NCI-H2227 treated with DMSO at 0.1 percent for 48 hours (cell line): ENCODE measurements around the gene ATXN7.

Experiments
- DNase-seq: peaks from one replicate; lab custom pipeline; 2025; lab: John Stamatoyannopoulos, UW

The ATXN7 gene

DNA sequence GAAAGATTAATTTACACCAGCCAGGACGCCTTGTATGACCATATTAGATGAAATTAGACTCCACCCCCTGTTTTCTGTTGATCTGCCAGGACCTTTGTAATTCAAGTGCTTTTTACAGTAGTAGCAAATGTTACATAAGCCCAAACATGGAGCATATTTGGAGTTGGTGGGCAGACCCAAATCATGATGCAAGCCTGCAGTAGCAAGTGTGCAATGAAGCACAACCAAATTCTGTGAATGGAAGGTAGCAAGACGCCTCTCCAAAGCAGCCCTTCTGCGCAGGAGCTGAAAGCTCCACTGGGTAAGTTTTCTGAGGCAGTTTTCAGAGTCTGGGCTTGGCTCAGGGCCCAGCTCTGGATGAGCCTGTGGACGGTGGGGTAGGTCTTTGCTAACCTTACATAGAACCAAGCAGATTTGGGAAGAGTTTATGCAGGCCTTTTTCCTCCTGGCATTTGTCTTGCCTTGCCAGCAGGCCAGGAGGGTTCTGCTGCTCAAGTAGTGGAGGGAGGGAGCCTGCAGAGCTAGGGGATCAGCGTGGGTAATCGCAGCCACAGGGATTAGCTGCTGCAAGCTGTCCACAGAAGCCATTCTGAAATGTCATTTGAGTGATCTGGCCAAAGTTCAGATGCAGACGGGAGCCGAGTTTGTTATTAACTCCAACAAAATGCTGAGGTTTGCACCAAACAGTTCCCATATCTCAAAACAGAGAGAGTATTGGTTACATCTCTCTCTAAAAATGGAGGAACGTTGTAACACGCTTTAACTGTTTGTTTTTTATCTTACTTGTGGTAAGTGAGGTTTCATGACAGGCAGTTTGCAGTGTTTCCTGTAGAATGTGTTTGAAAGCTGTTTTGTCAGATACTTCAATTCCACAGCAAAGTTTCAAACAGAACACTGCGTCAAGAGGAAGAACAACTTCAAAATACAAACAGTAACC is 104.3 kb downstream of the ATXN7 start:
- no peak for DNase-seq

DNA sequence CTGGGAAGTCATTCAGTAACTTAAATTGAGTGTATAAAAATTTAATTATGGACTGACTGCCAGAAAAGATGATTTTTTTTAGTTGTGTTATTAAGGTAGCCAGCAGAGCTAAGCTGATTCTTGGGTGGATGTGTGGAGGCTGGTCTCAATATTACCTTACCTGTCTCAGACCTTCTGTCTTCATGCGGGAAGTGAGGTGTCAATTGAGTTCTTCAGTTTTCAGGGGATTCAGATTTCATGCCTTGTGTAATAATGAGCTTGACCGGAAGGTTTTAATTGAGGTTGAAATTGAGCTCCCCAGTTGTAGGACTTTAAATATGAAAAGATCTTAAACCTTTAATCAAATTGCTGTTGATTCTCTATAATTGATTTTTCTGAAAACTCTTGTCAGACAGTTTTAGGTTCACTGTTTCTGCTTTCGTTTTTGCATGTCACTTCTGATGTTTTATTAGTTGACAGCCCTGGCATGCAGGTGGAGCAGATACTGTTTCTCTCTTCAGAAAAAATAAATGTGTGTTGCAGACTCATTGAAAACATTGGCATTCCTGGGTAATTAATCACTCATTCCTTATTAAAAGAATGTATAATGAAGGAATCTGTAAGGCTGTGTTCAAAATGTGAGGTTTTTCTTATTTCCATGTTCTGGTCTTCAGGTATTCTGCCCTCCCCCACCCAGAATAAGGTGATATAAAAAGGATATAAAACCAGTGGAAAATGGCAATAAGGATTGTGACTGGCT is 105.1 kb downstream of the ATXN7 start:
- DNase-seq = no peak

DNA sequence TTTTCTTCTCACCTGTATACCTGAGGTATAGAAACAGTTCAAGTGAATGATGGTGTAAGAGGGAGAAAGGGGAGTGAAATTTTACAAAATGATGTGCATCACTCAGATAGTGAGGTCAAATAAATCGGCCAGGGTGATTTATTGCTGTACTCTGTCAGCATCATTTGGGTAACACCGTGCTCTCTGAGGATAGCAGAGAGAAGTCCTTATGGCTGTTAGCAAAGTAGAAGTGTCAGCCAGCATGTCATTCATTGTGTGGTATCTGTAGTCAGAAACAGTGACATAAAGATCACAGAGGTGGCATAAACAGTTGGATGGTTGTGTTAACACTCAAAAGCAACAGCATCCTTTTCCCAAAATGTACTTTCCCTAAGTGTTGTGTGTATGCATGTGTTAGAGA is 106.2 kb downstream of the ATXN7 start:
- DNase-seq = no peak

DNA sequence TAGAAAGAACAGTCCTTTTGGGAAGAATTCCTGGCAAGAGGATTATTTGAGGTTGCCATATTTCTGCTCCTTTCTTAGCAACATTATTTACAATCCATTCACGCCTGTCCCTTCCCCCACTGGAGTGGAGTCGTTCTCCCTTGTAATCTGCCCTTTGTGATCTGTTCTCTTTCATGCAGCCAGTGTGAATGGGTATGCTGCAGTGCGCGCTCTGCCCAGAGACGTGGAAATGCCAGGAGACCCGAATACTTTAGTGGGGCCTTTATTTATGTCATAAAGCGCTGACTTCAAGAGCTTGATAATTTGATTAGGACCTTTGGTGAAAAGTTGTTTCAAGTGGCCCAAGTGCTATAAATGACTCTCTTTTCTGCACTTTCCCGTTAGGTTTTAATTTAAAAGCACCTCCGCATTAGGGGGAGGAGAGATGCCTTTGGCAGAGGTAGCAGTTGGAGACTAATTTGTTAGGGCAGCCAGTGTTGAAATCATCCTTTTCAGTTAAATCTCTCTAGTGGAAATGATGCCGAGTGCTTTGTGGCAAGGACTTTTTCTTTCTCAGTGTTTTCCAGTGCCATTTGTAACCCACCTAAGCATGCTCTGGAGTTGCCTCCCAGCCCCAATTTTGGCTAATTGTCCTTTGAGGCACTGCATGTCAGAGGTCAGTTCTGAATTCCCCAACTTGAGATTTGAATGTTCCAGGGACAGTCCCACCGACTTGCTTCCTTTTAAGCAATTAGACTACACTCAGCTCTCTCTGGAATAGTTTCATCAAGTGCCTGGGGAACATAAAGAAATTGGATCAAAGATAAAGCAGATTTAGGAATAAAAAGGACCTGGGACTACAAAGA is 107.2 kb downstream of the ATXN7 start:
- peak; percentile 27 for DNase-seq

DNA sequence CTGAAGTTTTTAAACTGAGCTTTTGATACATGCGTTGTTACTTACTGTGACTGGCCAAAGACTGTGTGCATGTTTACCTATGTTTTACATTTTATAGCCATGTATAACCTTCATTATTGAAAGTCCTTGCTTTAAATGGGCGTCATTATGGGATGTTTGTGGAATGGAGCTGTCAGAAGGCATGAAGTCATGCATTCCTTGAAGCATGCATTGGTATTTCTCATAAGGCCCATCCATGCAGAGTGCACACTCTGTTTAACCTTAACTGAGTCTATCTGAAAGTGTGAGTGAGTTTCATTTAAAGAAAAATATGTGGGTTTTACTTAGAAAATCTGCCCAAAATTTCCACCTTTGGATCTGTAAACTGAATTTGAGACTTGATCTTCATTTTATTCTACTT is 108.5 kb downstream of the ATXN7 start:
- no peak for DNase-seq

DNA sequence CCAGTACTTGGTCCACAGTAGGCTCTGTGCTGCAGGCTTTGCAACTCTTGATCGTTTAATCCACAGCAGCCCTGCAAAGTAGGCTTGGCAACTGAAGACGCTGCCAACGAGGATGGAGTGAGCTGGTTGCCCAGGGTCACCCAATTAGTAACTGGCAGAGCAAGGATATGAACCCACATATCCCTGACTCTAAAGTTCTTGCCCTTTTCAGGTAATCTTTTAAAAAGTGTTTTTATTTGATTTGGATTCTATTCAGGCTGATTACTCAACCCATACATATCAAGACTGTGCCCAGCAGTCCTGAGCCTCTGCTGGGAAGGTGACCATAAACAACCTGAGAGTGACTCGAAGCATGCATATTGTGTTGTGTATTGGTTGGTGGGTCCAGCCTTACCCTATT is 109.3 kb downstream of the ATXN7 start:
- no peak for DNase-seq

DNA sequence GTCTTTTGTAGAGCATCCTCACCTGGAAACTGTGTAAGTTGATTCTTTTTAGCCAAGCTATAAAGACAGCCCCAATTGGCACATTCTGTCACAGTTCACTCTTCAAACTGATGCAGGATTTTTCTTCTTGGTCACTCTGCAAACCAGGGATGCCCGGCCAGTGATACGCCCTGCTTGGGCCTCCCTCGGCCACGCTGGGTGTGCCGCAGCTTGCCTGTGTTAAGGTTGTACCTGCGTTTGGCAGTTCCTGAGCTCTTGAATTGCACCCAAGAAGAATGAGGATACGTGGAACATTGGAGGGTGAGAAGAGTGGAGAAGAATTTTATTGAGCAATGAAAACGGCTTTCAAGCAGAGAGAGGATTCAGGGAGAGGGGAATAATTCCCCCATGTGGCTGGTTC is 109.7 kb downstream of the ATXN7 start:
- DNase-seq = no peak

DNA sequence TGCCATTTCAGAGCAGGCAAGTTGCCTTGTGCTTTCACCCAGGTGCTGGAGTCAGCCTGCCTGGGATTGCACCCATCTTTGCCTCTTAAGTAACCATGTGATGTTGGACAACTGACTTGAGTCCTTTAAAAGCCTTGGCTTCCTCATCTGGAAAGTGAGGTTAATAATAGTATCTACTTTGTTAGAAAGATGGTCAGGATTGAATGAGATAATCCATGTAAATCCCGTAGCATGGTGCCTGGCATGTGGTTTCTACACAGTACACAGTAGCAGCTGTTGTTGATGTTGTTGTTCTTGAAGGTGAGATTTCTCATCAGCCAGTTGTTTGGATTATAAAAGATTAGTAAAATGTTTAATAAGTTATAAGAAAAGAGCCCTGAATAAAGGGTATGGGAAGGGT is 110.8 kb downstream of the ATXN7 start:
- DNase-seq = no peak

DNA sequence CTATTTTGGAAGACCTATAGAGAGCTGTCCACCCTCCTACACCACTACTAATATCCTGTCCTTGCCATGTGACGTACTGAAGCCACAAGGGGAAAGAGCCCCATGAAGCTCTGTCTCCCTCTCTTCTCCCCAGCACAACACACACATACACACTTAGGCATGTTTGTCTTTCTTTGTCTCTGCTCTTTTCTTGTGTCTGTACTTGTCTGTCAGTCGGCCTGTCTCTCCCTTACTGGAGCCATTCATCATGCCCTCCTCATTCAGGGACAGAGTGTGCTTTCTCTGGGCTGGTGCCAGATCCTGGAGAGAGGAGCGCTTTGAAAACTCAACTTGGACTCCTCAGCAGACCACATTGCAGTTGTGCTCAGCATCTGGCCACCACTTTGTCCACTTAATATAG is 112.1 kb downstream of the ATXN7 start:
- DNase-seq = no peak

DNA sequence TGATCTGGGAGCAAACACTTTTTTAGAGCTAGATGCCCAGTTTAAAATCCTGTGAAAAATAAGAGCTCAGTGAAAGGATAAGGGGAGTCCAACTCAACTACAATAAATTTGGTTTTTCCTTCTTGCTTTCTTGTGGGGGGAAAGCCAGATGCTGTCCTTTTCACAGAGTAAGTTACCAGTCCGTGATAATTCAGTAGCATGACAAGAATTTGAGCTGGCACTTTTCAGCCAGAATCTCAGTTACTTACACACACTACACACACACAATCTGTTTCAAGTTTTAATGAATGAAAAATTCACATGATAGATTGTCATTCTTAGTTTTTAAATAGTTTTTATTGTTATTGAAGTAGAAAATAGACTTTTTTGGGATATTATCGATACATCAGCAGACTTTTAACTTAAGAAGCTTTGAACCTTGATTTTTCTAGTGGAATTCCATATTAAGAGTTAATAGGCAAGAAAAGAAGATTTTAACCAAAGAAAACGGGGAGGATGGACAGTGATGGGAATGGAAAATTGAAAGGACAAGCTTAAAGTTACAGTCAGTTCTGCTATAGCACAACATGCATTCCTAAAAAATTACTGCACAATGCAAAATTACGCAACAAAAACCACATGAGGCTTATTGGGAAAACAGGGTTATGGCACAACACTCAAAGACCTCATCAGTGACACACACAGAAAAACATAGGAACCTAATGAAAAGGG is 112.6 kb downstream of the ATXN7 start:
- DNase-seq = no peak

DNA sequence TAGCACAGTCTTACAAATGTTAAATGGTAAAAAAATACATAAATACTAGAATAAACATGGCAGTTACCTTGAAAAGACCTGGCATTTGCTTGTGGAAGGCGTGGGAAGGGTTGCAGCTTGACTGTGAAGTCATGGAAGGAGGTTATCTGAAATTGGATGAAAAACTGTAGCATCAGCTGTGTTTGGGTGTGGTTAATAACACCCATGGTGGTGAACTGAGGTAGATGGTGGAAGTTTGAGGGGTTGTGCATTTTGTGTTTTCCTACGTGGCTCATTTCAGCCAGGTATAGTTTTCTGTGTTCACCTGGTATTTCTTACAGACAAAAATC is 113.2 kb downstream of the ATXN7 start:
- no peak for DNase-seq

DNA sequence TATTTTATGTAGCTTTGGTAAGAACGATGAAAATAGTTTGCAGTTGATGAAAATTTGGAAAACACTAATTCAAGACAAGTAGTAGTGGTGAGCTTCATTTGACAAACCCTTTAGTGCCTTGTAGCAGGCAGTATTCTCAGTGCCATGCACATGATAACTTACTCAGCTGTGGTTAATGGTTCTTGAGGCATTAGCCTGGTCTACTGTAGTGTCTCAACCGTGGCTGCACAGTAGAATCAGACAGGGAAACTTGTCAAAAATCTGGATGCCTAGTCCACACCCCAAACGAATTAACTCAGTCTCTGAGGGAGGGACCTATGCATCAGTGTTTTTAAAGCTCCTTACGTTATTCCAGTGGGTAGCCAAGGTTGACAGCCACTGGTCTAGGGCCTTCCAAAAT is 114.2 kb downstream of the ATXN7 start:
- DNase-seq = no peak

DNA sequence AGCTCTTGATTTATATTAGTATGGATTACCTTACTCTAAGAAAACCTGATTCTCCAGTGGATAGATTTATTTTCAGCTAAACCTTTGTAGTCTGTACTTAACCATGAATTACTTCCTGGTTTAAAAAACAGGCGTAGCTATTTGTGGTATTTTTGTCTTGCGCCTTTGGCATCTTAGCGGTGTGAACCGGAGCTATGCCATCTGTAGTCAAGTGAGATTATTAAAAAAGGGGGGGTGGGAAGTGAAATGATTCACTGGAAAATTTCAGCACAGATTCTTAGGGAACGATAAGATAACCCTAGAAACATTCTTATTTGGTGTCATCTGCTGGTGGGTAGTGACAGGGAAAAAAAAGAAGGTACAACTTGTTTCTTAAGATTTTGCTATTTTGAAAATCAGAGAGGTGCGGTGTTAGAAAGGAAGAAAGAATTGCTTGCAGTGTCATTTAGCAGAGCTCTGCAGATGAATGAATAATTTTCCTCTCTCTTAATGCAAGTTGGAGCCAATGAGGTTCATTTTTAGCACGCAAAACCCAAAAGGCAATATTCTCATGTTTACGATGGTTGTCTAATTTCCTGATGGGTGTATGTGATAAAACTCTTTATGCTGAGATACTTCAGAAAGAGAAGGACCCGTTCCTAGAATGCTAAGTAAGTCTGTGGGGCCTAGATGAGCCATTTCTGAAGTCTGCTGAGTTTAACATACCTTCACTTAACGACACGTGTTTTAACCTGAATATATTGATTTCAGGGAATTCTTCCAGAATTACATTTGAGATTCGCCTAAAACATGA is 115.6 kb downstream of the ATXN7 start:
- no peak for DNase-seq

DNA sequence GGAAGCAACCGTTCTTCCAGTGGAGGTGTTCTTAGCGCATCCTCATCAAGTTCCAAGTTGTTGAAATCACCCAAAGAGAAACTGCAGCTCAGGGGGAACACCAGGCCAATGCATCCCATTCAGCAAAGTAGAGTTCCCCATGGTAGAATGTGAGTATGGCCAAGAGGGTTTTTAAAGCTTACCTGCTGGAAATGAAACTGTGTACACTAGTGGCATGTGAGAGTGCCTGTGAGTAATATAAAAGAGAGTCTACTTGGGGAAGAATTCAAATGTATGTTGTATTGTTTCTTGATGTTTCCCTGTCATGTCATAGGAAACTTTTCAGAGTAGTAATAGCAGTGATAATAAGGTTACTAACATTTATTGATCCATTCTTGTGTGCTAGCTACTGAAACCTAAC is 116.4 kb downstream of the ATXN7 start:
- no peak for DNase-seq

DNA sequence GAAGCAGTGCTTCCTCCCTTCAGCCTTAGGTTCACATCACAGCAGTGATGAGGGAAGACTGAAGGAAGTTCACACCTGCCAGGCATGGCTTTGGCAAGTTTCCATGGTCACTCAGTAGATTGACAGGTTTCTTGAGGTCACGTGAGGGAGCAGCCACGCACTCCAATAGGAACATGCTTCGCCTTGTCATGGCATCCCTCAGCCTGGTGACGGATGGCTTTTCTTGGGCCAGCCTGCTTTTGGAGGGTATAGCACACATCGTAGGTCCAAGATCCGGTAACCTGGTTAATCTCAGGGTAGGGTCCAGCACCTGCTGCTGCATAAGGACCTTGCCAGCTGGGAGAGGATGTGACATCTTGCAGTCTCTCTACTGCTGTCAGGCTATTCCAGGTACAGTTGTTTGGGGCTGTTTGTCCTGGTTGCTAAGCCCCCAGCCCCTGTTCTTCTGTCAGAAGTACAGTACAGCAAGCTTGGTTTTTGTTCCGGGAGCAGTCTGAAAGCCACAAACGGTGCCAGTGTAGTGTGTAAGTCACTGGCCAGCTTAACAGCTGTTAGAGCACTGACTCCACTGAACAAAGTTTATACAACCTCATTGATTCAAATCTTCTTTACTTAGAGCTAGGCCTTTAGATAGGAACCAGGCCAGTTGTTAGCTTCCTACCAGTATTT is 117.3 kb downstream of the ATXN7 start:
- no peak for DNase-seq

DNA sequence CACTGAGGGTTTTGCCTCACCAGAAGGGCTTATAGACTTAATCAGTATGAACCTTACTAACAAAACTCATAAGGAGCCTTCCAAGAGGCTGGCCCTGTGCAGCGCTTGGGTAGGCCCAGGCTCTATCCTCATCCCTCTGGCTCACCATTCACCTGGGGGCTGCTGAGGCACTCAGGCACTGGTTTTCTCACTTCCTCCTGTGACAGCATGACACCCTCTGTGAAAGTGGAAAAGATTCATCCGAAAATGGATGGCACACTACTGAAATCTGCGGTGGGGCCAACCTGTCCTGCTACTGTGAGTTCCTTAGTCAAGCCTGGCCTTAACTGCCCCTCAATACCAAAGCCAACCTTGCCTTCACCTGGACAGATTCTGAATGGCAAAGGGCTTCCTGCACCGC is 118.3 kb downstream of the ATXN7 start:
- no peak for DNase-seq

DNA sequence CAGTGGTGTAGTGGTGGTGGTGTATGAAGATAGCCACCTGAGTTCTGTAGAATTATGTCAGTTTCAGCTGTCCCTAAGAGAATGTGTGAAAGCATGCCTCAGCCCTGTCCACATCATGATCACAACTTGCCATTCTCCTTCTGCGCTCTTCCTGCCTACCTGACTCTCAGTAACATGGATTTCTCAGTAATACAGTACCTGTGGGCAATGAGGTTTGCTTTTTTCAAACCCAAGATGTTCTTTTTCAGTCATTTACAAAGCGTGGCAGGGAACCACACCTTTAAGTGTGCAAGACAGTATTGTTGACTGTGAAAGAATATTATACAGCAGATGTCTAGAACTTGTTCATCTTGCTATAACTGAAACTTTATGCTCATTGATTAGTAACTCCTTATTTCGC is 120.7 kb downstream of the ATXN7 start:
- no peak for DNase-seq

DNA sequence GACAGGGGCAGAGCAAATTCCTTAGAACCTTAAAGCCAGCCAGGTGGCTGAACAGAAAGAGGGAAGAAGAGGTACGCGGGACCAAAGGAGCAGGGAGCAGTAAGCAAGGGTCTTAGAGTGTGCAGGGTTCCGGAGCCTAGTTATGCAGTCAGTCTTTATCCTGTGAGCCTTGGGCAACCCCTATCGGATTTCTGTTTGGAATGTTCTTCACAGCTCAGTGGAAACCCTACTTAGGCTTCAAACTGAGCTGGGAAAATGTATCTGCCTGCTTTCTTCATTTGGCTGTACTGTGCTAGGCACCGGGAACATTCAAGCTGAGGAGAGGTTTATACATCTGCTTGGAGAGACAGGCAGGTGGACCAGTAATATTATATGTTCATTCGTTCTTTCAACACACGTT is 122.5 kb downstream of the ATXN7 start:
- DNase-seq = no peak

DNA sequence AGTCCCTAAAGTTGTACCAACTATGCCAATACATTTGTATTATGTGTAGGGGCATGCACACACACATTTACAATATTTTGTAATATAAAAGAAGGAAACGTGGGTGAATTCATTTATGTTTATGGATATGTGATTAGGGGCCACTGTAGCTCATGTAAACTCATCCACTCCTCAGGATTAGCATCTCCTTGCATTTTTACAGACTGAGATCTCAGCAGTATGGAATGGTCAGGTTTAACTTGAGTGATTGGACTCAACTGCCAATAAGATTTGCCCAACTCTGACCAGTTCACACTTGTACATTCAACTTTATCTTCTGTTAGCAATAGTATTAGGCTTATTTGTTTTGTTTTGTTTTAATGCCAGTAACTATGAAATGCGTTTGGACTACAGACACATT is 123.2 kb downstream of the ATXN7 start:
- DNase-seq = no peak

DNA sequence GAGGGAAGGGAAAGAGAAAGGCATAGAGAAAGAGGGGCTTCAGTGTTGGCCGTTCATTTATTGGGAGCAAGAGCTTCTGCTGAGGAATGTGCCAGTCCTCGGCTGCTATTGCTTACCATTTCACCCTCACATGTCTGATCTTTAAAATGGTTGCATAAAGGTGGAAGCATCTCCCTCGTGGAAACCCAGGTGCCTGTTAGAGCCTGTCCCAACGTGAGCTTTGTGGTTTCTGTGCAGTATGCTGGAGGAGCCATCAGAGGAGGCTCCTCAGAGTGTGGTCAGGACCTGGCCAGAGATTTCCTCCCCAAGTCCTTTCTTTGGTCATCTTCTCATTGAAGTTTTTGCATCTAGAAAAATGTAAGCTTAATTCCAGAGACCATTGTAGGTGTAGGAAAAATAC is 125.3 kb downstream of the ATXN7 start:
- DNase-seq = no peak

DNA sequence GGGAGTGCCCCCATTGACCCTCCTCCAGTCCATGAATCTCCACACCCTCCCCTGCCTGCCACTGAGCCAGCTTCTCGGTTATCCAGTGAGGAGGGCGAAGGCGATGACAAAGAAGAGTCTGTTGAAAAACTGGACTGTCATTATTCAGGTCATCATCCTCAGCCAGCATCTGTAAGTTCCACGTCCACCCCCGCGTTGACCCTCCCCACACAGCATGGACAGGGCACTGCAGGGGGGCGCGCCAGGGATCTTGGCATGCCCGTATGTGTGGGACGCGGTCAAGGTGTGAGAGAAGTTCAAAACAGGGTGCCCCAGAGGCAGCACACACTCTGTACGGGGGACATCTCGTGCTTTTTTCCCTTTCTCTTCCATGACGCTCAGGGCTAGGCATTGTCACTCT is 126.5 kb downstream of the ATXN7 start:
- no peak for DNase-seq
